Mucosa of rectum (tissue), 2 donors: ENCODE data around the gene DCDC2C.

Source experiments
- H3K27ac ChIP-seq, 2 donors: one replicate each; pipeline ENCODE4 v1.7.0; 2013; ENCODE audit warnings: inconsistent platforms in 2 of 2, low read depth in 2 of 2, low read length in 2 of 2
- H3K27me3 ChIP-seq, 2 donors: one replicate each; pipeline ENCODE4 v1.7.0; 2013; ENCODE audit warnings: low read length in 2 of 2; ENCODE audit not compliant: control insufficient read depth in 2 of 2, insufficient read depth in 2 of 2
- H3K36me3 ChIP-seq, 2 donors: one replicate each; pipeline ENCODE4 v1.7.0; 2013; ENCODE audit warnings: low read length in 2 of 2; ENCODE audit not compliant: control insufficient read depth in 2 of 2, insufficient read depth in 2 of 2
- H3K4me1 ChIP-seq, 2 donors: one replicate each; pipeline ENCODE4 v1.7.0; 2013; ENCODE audit warnings: low read length in 2 of 2, mild to moderate bottlenecking in 1 of 2; ENCODE audit not compliant: control insufficient read depth in 2 of 2, insufficient read depth in 2 of 2
- H3K4me3 ChIP-seq, 2 donors: one replicate each; pipeline ENCODE4 v1.7.0; 2013; ENCODE audit warnings: low read length in 2 of 2
- H3K9ac ChIP-seq, 2 donors: one replicate each; pipeline ENCODE4 v1.7.0; 2013; ENCODE audit warnings: low read length in 2 of 2, low read depth in 1 of 2, mild to moderate bottlenecking in 1 of 2
- H3K9me3 ChIP-seq, 2 donors: one replicate each; pipeline ENCODE4 v1.7.0; 2013; ENCODE audit warnings: low read length in 2 of 2; ENCODE audit not compliant: control insufficient read depth in 2 of 2
- donor health status: healthy.
- donor health status: Normal muscosa, but diverticular disease.

DCDC2C gene

DNA sequence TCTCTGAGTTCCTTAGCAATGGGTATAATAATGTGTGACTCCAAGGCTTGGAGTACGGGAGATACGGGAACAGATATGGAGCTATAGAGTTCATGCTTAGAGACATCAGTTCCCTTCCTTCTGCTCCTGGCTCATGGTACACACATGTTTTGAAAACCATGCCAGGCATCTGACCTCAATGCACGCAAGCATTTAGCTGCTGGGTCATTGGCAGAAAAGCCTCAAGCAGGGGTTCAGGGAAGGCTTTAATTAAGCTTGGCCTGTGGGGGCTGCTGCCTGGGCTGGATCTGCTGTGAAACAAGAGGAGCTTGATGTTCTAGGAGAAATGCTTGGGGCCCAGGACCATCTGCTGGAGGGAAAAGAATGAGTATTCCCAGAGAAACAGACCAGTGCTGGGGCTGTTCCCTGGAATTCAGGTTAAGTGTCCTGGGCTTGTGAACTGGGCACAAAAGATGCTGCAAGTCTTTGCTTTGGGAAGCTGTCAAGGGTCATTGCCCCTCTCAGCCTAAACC is 42.2 kb upstream of the DCDC2C start:
- H3K36me3 ChIP-seq, result no peaks in the 10 kb centered on the region
- H3K4me1 ChIP-seq, result no peaks in the 10 kb centered on the region
- no peak overlapping the region for H3K27ac ChIP-seq
- no peak overlapping the region for H3K9ac ChIP-seq
- H3K27me3 ChIP-seq, result no peaks in the 10 kb centered on the region
- H3K4me3 ChIP-seq, result no peak overlapping the region
- no peaks in the 10 kb centered on the region for H3K9me3 ChIP-seq

- Histone ChIP-seq H3K9ac (no peak overlapping the region), H3K27ac (no peak overlapping the region), H3K9me3 (no peaks in the 10 kb centered on the region), H3K27me3 (no peaks in the 10 kb centered on the region), H3K36me3 (no peaks in the 10 kb centered on the region), H3K4me3 (no peak overlapping the region), H3K4me1 (no peaks in the 10 kb centered on the region)
Measured at GRCh38 chr2:3662239-3662638, 41.1 kb upstream of the DCDC2C start.

GRCh38 chr2:3664118-3664517 is 39.3 kb upstream of the DCDC2C start:
- no peak overlapping the region for H3K4me3 ChIP-seq
- no peaks in the 10 kb centered on the region for H3K36me3 ChIP-seq
- no peaks in the 10 kb centered on the region for H3K9me3 ChIP-seq
- H3K27me3 ChIP-seq, result no peaks in the 10 kb centered on the region
- H3K27ac ChIP-seq, result no peak overlapping the region
- H3K4me1 ChIP-seq, result no peaks in the 10 kb centered on the region
- H3K9ac ChIP-seq, result no peak overlapping the region

GRCh38 chr2:3664925-3665324 is 38.5 kb upstream of the DCDC2C start:
- Histone ChIP-seq H3K9me3 (no peaks in the 10 kb centered on the region), H3K36me3 (no peaks in the 10 kb centered on the region), H3K4me1 (no peaks in the 10 kb centered on the region), H3K9ac (no peak overlapping the region), H3K27ac (no peak overlapping the region), H3K4me3 (no peak overlapping the region), H3K27me3 (no peaks in the 10 kb centered on the region)

- H3K36me3 ChIP-seq, result no peaks in the 10 kb centered on the region
- no peak overlapping the region for H3K27ac ChIP-seq
- H3K4me1 ChIP-seq, result no peaks in the 10 kb centered on the region
- no peak overlapping the region for H3K9ac ChIP-seq
- H3K9me3 ChIP-seq, result no peaks in the 10 kb centered on the region
- no peak overlapping the region for H3K4me3 ChIP-seq
- no peaks in the 10 kb centered on the region for H3K27me3 ChIP-seq
Measured at GRCh38 chr2:3665886-3666612, 37.3 kb upstream of the DCDC2C start.

DNA sequence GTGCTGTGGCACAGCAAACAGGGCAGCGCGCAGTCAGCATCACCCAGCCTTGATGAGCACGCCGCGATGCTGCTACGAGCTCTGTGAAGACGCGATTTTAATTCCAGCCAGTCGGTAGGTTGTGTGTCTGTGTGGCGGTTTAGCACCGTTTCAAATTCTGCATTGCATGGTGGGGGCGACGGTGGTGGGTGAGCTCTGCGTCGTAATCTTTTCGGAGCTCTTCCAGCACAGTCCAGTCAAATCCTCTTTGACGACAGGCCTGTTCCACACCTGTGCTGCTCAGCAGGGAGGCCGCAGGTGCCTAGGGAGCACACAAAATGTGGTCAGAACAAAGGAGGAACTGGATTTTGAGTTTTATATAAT is 36.8 kb upstream of the DCDC2C start:
- no peaks in the 10 kb centered on the region for H3K9me3 ChIP-seq
- no peak overlapping the region for H3K4me3 ChIP-seq
- no peak overlapping the region for H3K9ac ChIP-seq
- H3K4me1 ChIP-seq, result no peaks in the 10 kb centered on the region
- H3K36me3 ChIP-seq, result no peaks in the 10 kb centered on the region
- no peaks in the 10 kb centered on the region for H3K27me3 ChIP-seq
- no peak overlapping the region for H3K27ac ChIP-seq

DNA sequence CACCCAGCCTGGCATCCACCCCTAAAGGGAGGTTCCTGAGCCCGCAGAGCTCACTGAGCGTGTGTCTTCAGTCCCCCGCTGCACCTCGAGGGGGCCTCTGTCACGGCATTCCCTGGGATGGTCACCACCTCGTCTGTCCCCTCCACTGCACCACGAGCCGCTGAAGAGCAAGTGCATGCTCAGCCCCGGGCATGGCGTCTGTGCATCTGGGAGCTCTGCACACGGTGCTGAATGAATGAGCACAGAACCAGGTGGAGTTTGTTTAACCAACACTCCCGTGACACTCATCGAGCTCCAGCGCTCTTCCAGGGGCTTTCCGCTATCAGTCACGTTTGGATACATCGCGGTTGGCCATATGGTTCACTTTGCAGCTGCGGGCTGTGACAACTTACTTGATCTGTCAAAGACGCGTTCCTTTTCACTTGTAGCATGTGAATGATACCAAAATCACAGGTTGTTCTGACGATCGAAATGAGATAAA is 36.2 kb upstream of the DCDC2C start:
- Histone ChIP-seq H3K36me3 (no peaks in the 10 kb centered on the region), H3K9ac (no peak overlapping the region), H3K27ac (no peak overlapping the region), H3K4me3 (no peak overlapping the region), H3K9me3 (no peaks in the 10 kb centered on the region), H3K27me3 (no peaks in the 10 kb centered on the region), H3K4me1 (no peaks in the 10 kb centered on the region)

- Histone ChIP-seq H3K36me3 (no peaks in the 10 kb centered on the region), H3K9me3 (no peaks in the 10 kb centered on the region)
Measured at GRCh38 chr2:3669656-3670055, 33.7 kb upstream of the DCDC2C start.

DNA sequence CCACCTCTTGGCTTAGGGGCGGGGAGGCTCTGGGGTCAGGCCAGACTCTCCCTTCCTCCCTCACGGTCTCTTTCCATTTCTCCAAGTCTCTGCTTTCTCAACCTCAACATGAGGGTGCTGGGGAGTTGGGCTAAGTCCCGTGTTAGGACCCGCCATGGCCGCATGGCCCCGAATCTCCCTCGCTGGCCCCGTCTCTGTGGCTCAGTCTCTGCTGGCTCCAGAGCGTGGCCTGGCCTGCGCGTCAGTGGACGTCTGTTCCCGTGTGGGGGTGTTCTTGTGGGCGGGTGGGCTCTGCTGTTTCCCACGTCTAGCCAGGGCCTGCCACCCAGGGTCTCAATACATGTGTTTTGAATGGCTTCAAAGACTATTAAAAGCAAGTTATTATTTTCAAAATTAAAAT is 33.0 kb upstream of the DCDC2C start:
- Histone ChIP-seq H3K27ac (no peak overlapping the region), H3K36me3 (no peaks in the 10 kb centered on the region), H3K27me3 (no peaks in the 10 kb centered on the region), H3K4me3 (no peak overlapping the region), H3K9ac (no peak overlapping the region), H3K4me1 (no peaks in the 10 kb centered on the region), H3K9me3 (no peaks in the 10 kb centered on the region)

More at GRCh38 chr2:3669656-3670055, 33.7 kb upstream of the DCDC2C start:
- no peak overlapping the region for H3K4me3 ChIP-seq
- no peak overlapping the region for H3K9ac ChIP-seq
- H3K27me3 ChIP-seq, result no peaks in the 10 kb centered on the region
- H3K27ac ChIP-seq, result no peak overlapping the region
- no peaks in the 10 kb centered on the region for H3K4me1 ChIP-seq

GRCh38 chr2:3670941-3671340 is 32.4 kb upstream of the DCDC2C start:
- Histone ChIP-seq H3K9ac (no peak overlapping the region), H3K9me3 (no peaks in the 10 kb centered on the region)

More at GRCh38 chr2:3670941-3671340, 32.4 kb upstream of the DCDC2C start:
- H3K4me1 ChIP-seq, result no peaks in the 10 kb centered on the region
- no peak overlapping the region for H3K4me3 ChIP-seq
- H3K27me3 ChIP-seq, result no peaks in the 10 kb centered on the region
- H3K27ac ChIP-seq, result no peak overlapping the region
- H3K36me3 ChIP-seq, result no peaks in the 10 kb centered on the region
